ENCODE results near the gene ATXN1.
A peak's percentile ranks its signal among the peaks of the same experiment; 100 is the strongest.

Gene ATXN1

GRCh38 chr6:16358531-16359138 is 402.6 kb downstream of the ATXN1 start:
- DNase-seq (ENCODE audit: low read depth) = no peak

DNA sequence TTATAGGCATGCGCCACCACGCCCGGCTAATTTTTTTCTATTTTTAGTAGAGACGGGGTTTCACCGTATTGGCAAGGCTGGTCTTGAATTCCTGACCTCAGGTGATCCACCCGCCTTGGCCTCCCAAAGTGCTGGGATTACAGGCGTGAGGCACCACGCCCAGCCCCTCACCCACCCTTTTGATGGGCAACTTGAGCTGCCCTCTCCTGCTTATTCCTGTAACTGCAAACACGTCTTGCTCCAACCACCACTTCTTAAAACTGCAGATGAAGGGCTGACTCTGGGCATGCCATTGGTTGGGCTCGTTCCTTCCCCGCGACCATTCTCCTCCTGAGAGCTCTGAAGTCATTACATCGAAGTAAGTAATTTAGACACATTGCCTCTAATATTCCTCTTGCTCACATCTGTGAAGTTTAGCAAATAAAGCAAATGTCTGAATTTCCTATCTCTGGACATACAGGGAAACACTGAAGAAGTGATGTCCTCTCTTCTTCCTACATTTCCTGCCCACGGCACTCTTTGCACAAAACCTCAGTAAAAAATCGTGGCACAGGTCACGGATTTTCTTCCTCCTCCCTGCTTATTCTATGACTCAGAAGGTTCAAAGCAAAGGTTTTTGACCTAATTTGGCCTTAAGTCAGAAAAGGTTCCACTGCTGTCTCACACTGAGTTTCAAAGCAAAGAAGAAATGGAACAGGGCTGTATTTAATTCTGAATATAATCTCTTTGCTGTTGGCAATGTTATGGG is 405.4 kb downstream of the ATXN1 start:
- DNase-seq (ENCODE audit: low read depth) = no peak

GRCh38 chr6:16355238-16355637 is 406.0 kb downstream of the ATXN1 start:
- DNase-seq (ENCODE audit: low read depth) = no peak

GRCh38 chr6:16354692-16355091 is 406.6 kb downstream of the ATXN1 start:
- DNase-seq (ENCODE audit: low read depth) = no peak

DNA sequence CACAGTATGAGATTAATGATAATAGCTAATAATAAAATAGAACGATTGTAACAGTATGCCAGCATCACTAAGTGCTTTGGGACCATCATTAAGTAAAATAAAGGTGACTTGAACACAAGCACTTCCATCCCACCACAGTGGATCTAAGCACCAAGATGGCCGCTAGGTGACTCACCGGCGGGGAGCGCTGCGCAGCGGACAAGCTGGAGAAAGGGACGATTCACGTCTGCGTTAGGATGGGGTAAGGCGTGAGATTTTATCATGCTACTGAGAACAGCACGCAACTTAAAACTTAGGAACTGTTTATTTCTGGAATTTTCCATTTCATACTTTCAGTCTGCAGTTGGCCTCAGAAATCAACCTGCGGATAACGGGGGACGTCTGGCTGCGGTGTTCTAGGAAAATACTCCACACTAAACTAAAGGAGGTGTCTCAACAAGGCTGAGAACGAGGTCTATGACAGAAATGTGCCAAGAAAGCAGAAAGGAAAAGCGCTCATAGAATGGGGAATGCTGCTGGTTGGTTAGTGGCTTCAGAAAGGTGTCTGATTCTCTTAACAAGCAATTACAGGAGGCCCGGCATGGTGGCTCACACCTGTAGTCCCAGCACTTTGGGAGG is 408.3 kb downstream of the ATXN1 start:
- no peak for DNase-seq (ENCODE audit: low read depth)

GRCh38 chr6:16352258-16352635 is 409.0 kb downstream of the ATXN1 start:
- no peak for DNase-seq (ENCODE audit: low read depth)

GRCh38 chr6:16349544-16349943 is 411.7 kb downstream of the ATXN1 start:
- DNase-seq (ENCODE audit: low read depth) = no peak

GRCh38 chr6:16346831-16347230 is 414.4 kb downstream of the ATXN1 start:
- DNase-seq (ENCODE audit: low read depth) = no peak

GRCh38 chr6:16345449-16346330 is 415.6 kb downstream of the ATXN1 start:
- DNase-seq (ENCODE audit: low read depth) = peak; percentile 89

DNA sequence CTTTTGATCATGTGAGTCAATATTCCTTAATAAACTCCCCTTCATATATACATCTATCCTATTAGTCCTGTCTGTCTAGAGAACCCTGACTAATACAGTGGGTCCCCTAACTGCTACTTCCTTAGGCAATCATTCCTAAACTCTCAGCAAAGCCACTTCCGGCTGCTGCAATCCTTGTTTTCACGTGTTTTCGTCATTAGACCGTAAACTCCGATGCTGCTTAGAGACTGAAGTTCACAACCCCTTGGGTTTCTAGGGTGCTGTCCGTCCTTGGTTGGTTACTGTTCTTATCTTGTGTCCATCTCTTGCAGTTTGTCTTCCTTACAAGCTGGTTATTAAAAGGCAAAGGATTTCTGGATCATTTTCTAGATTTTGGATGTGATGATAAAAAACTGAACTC is 416.5 kb downstream of the ATXN1 start:
- DNase-seq (ENCODE audit: low read depth) = no peak

GRCh38 chr6:16343593-16343992 is 417.7 kb downstream of the ATXN1 start:
- no peak for DNase-seq (ENCODE audit: low read depth)

DNA sequence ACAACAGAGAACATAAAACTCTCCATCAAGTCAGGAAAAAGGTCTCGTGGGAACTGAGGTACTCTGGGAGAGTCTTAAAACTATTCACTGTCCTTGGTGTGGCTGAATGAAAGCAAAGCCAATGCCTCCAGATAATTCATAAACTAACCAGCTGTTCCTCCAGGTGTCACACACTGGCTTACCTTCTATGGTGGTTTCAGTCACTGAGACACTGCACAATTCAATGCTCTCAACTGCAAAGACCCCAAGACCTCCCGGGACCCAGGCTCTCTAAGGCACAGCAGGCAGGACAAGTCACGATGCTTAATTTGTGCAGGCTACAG is 422.0 kb downstream of the ATXN1 start:
- DNase-seq (ENCODE audit: low read depth) = no peak

- DNase-seq (ENCODE audit: low read depth) = peak; percentile 95
Observed at GRCh38 chr6:16338577-16339264, 422.5 kb downstream of the ATXN1 start.

GRCh38 chr6:16337295-16337975 is 423.8 kb downstream of the ATXN1 start:
- DNase-seq (ENCODE audit: low read depth) = peak; percentile 90

DNA sequence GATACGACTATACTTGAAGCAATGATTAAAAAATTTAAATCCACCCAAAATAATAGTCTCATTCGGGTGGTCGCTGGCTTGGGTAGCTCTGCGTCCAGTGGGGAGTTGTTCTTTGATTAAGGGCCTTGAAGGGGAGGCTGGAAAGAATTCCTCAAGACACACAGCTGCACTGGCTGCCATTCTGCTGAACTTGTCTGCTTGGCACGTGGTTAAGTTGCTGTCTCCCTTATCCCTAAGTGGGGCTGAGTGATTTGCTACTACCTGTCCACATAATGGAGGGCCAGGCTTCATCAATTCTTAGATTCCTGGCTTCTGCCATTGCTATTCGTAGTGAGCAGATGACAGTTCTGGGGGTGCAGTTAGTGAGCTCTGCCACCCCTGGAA is 424.4 kb downstream of the ATXN1 start:
- DNase-seq (ENCODE audit: low read depth) = no peak

DNA sequence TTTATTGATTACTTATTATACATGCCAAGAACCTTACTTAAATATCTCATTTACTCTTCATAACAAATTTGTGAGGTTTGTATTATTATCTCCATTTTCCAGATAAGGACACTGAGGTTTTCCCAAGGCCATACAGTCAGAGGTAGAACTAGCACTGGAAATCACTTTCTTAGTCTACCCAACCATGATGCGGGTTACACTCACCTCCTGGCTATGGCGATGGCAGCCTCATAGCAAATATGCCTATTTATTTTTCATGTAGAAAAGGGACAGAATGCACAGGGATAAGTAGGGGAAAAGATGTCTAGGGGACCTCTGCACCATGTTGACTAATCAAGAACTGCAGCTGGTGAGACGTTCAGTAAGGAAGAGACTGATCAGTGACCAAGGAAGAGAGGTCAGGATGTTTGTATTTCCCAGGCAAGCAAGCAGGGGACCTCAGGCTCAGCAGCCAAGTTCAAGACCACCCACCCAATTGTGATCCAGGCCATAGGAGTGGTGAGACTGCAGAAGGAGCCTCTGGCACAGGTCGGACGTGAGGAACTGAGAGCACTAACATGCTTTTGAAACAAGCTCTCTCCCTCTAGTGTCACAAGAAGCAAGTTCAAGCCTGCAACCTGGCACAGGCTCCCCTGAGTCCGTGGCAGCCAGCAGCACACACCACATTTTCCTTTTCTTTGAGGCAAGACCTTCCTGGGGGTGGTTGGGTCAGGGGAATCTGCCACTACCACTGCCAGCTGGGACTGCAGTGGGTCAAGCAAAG is 425.0 kb downstream of the ATXN1 start:
- no peak for DNase-seq (ENCODE audit: low read depth)

DNA sequence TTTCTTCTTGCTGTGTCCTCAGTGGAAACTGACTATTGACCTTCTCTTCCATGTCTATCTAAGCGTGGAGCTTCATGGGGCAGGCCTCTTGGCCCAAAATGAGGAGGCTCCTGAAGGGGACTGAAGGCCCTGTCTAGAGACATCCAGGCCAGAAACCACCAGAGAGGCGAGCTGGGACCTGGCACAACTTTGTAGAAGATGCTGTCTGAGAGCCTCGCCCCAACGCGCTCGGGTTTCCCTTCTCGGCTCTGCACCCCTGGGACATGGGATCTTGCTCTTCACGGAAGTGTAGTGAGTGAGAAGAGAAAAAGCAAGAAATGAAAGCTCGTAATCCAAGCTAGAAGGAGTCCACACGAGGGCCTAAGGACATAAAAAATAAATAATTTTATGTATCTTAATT is 426.1 kb downstream of the ATXN1 start:
- DNase-seq (ENCODE audit: low read depth) = no peak

DNA sequence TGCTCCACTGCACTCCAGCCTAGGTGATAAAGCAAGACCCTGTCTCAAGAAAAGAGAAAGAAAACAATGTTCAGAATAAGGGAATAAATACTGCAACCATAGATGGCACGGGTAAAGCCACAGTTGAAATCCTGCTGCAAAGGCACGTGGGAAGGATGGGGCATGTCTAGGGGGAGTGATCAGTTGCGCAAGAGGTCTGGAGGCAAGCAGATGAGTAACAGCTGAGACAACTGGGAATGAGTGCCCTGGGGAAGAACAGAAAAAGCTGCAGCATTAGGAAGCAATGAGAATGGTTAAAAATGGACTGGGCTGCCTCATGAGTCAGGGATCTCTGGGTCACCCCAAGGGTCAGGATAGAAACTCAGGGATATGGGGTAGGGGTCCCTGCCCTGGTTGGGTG is 426.6 kb downstream of the ATXN1 start:
- DNase-seq (ENCODE audit: low read depth) = no peak

DNA sequence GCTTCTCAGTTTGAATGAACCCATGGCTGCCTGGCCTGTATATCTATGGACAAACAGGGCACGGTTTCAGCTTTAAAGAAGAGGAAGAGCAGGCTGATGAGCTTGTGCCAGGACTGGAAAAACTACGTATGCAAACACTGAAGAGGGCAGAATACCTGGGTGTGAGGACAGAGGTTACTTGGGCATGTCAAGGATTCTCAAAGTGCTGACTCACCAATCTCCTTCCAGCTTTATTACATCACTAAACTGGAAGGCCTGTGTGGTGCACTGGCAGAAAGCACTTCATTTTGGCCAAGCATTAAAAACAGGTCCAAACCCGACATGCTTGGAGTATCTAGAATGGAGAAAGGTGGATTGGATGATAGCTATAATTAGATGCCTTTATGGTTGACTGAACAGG is 427.7 kb downstream of the ATXN1 start:
- DNase-seq (ENCODE audit: low read depth) = no peak

DNA sequence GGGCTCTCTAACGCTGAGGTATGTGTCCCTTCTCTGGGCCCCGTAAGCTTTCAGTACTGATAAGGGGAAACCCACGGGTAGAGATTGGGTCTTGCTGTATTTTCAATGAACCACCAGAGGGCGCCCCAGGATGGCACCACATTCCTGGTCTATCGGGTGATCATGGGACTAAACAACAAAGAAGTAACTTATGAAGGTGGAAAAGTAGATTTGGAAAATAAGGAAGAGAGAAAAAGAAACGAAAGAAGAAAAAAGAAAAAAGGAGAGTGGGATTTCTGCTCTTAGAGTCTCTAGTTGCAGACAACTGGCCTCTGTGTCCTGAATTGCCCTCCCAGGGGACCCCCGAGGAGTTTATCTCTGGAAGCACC is 429.1 kb downstream of the ATXN1 start:
- DNase-seq (ENCODE audit: low read depth) = no peak
